PC-3 (cell line): ENCODE data around the gene TRAPPC2L. TPM values are rescaled to one million over a fixed set of nuclear protein-coding genes. Genes with fewer than 3 reads are reported as not detected.
"Not testable (repeated sequence)": the region's sequence is repeated elsewhere in the genome, so short reads cannot be mapped to it uniquely, and the experiment has no call there.

Source experiments
- ATAC-seq: fragments of 200-7000 bp; cut with Tn5 transposase; 2 replicates; pipeline ENCODE4 v1.9.1; 2020; ENCODE audit warnings: mild to moderate bottlenecking, moderate library complexity
- BruUV-seq: library from RNA; stranded (reverse); fragments of 400-500 nt; replicated peaks from 2 replicates; lab custom pipeline; 2021; lab: Mats Ljungman, UMichigan
- CTCF ChIA-PET: fragments of 300-600 bp; sonication (Branson Sonifier 250); formaldehyde crosslinking; loops from one replicate; lab custom pipeline; 2022; ENCODE audit warnings: antibody characterized with exemption; lab: Charles Lee
- POLR2A ChIA-PET: fragments of 300-600 bp; sonication (Branson Sonifier 250); formaldehyde crosslinking; loops from one replicate; lab custom pipeline; 2022; ENCODE audit warnings: antibody characterized with exemption; ENCODE audit not compliant: unreplicated experiment; lab: Charles Lee
- DNase-seq: peaks from one replicate; pipeline ENCODE4 v3.0.0-alpha.2; 2015
- H2AFZ ChIP-seq: fragments of 300-600 bp; sonication (generic); 2 replicates; pipeline ENCODE4 v1.6.0; 2016; ENCODE audit warnings: antibody characterized with exemption, low read length
- H3F3A ChIP-seq: fragments of 300-600 bp; sonication (generic); one replicate; pipeline ENCODE4 v1.6.0; 2017; ENCODE audit warnings: antibody characterized with exemption, low read length, control low read depth, mild to moderate bottlenecking; ENCODE audit not compliant: unreplicated experiment
- H3K27ac ChIP-seq: fragments of 300-600 bp; sonication (generic); 2 replicates; pipeline ENCODE4 v1.5.1; 2016; ENCODE audit warnings: mild to moderate bottlenecking, low read length
- H3K27me3 ChIP-seq: fragments of 300-600 bp; sonication (generic); 2 replicates; pipeline ENCODE4 v1.6.1; 2016; ENCODE audit warnings: low read length, mixed read lengths
- H3K36me3 ChIP-seq: fragments of 300-600 bp; sonication (generic); 2 replicates; pipeline ENCODE4 v1.6.1; 2016; ENCODE audit warnings: low read depth, mixed run types, low read length, mixed read lengths
- H3K4me1 ChIP-seq: fragments of 300-600 bp; sonication (generic); 2 replicates; pipeline ENCODE4 v1.5.1; 2016; ENCODE audit warnings: low read length; ENCODE audit not compliant: insufficient read depth
- H3K4me2 ChIP-seq: fragments of 300-600 bp; sonication (generic); 2 replicates; pipeline ENCODE4 v1.6.0; 2016; ENCODE audit warnings: low read length
- H3K4me3 ChIP-seq: fragments of 300-600 bp; sonication (generic); 2 replicates; pipeline ENCODE4 v1.5.1; 2016; ENCODE audit warnings: mild to moderate bottlenecking, low read length, mixed read lengths
- H3K79me2 ChIP-seq: fragments of 300-600 bp; sonication (generic); 2 replicates; pipeline ENCODE4 v1.6.1; 2017; ENCODE audit warnings: low read length, mixed read lengths
- H3K9ac ChIP-seq: fragments of 300-600 bp; sonication (generic); 2 replicates; pipeline ENCODE4 v1.6.0; 2016; ENCODE audit warnings: mild to moderate bottlenecking, low read length
- H3K9me2 ChIP-seq: fragments of 300-600 bp; sonication (generic); replicated peaks from 2 replicates; pipeline ENCODE4 v1.6.1; 2016; ENCODE audit warnings: mixed run types, low read length, mixed read lengths
- H3K9me3 ChIP-seq: fragments of 300-600 bp; sonication (generic); 2 replicates; pipeline ENCODE4 v1.6.1; 2016; ENCODE audit warnings: low read length, mixed read lengths
- H4K20me1 ChIP-seq: fragments of 300-600 bp; sonication (generic); 2 replicates; pipeline ENCODE4 v1.6.1; 2016; ENCODE audit warnings: low read length, mixed read lengths
- EZH2 ChIP-seq: fragments of 300-600 bp; sonication (generic); IDR thresholded peaks from one replicate; pipeline ENCODE4 v1.6.1; 2017; ENCODE audit warnings: antibody characterized with exemption, mild to moderate bottlenecking, low read length; ENCODE audit not compliant: unreplicated experiment
- EZH2phosphoT487 ChIP-seq: fragments of 300-600 bp; sonication (generic); IDR thresholded peaks from 2 replicates; pipeline ENCODE4 v1.6.1; 2018; ENCODE audit warnings: mild to moderate bottlenecking, antibody characterized with exemption, low read length, borderline replicate concordance
- intact Hi-C: fragments of 100-400 bp; cut with micrococcal nuclease; formaldehyde crosslinking; loops from 2 replicates; pipeline ENCODE4 v1.9.0; 2023
- total RNA-seq: library from RNA; depleted of rRNA; stranded (reverse); fragments of >200 nt; gene quantifications from 2 replicates; pipeline ENCODE4 v1.2.3, GENCODE V29; 2014
- TF ChIP-seq, protein P1 (sequence below): fragments of 300-600 bp; sonication (generic); conservative IDR thresholded peaks from 2 replicates; pipeline ENCODE4 v1.5.1; 2017; ENCODE audit warnings: antibody characterized with exemption, low read depth, mild to moderate bottlenecking, low read length

Gene TRAPPC2L
- total RNA-seq, 1 experiment from 2014 or later = 77.5 TPM

DNA sequence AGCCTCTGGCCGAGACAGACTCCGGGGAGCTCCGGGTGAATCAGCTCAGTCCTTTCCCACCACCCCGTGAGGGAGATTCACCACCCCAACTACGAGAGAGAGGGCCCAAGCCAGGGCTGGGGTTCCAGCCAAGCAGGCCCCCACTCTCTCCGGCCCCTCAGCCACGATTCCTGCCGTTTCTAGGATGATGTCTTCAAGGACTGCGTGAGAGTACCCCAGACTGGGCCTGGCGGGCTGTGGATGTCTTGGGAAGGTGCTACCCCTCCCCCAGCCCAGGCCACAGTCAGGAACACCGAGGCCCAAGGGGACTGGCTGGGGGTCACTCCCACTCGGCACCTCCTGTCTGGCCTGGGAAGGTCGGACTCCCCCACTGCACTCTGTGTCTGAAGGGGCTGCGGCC, 31.1 kb downstream of the TRAPPC2L start:
- H4K20me1 ChIP-seq = no peaks in the 10 kb centered on the region
- H2AFZ ChIP-seq = no peak overlapping the region
- ChIA-PET CTCF (no interaction called here), POLR2A (no interaction called here)
- no peaks in the 10 kb centered on the region for H3K36me3 ChIP-seq
- H3K27ac ChIP-seq = no peak overlapping the region
- no peaks in the 10 kb centered on the region for H3K9me2 ChIP-seq
- no peak overlapping the region for H3K4me2 ChIP-seq
- no peaks in the 10 kb centered on the region for H3K79me2 ChIP-seq
- no TSS peak for BruUV-seq
- ATAC-seq = no peak
- no peaks in the 10 kb centered on the region for H3K4me1 ChIP-seq
- TF ChIP-seq, protein P1, sequence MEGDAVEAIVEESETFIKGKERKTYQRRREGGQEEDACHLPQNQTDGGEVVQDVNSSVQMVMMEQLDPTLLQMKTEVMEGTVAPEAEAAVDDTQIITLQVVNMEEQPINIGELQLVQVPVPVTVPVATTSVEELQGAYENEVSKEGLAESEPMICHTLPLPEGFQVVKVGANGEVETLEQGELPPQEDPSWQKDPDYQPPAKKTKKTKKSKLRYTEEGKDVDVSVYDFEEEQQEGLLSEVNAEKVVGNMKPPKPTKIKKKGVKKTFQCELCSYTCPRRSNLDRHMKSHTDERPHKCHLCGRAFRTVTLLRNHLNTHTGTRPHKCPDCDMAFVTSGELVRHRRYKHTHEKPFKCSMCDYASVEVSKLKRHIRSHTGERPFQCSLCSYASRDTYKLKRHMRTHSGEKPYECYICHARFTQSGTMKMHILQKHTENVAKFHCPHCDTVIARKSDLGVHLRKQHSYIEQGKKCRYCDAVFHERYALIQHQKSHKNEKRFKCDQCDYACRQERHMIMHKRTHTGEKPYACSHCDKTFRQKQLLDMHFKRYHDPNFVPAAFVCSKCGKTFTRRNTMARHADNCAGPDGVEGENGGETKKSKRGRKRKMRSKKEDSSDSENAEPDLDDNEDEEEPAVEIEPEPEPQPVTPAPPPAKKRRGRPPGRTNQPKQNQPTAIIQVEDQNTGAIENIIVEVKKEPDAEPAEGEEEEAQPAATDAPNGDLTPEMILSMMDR = no peak
- TF ChIP-seq EZH2 (no peak), EZH2phosphoT487 (no peak)
- H3K9ac ChIP-seq = no peak overlapping the region
- H3K27me3 ChIP-seq = no peaks in the 10 kb centered on the region
- H3K9me3 ChIP-seq = no peaks in the 10 kb centered on the region
- no peak overlapping the region for H3K4me3 ChIP-seq
- H3F3A ChIP-seq = no peaks in the 10 kb centered on the region
- DNase-seq = no peak
- intact Hi-C loops = no loop called here

DNA sequence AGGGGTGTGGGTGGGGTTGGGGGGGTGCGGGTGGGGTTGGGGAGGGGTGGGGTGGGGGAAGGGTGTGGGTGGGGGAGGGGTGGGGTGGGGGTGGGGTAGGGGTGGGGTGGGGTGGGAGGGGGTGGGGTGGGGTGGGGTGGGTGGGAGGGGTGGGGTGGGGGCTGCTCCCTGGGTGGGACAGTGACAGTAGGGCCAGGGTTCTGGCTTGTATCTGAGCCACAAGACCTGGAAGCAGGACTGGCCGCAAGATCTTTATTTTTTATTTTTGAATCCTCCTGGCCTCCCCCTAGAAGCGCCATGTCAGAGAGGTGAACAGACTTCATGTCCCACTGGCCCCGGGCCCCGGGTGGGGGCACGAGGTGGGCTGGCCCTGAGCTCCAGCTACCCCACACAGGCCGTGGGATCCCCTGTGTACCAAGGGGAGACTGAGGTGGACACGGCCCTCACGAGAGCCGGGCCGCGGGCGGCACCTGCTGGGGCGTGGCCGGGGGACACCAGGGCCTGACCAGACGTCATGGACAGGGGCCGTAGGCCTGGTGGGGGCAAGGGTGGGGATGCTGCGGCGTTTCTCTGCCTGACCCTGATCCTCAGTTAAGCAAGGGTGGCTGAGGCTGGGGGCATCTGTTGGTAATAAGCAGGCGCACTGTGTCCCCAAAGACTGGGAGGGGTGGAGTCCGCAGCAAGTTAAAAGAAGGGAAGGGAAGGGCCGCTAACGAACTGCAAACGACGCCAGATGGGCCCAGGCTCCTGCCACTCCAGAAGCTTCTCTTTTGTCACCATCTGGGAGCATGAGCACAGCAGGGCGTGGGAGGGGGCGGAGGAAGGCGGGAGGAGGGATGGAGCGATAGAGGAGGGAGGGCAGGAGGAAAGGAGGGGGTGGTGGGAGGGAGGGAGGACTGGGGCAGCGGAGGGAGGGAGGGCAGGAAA, 31.8 kb downstream of the TRAPPC2L start:
- no peak for TF ChIP-seq EZH2
- TF ChIP-seq, protein P1 = no peak
- no peak for TF ChIP-seq EZH2phosphoT487
- Histone ChIP-seq H3F3A (no peaks in the 10 kb centered on the region), H3K9me3 (no peaks in the 10 kb centered on the region), H3K79me2 (no peaks in the 10 kb centered on the region), H3K27me3 (no peaks in the 10 kb centered on the region), H3K4me3 (no peak overlapping the region), H3K4me2 (no peak overlapping the region), H3K27ac (no peak overlapping the region), H3K9ac (no peak overlapping the region), H2AFZ (no peak overlapping the region), H3K4me1 (no peaks in the 10 kb centered on the region), H4K20me1 (no peaks in the 10 kb centered on the region), H3K36me3 (no peaks in the 10 kb centered on the region), H3K9me2 (no peaks in the 10 kb centered on the region)
- DNase-seq (no peak), ATAC-seq (no peak)
- ChIA-PET CTCF (no interaction called here), POLR2A (no interaction called here)
- no TSS peak for BruUV-seq
- intact Hi-C loops = no loop called here

DNA sequence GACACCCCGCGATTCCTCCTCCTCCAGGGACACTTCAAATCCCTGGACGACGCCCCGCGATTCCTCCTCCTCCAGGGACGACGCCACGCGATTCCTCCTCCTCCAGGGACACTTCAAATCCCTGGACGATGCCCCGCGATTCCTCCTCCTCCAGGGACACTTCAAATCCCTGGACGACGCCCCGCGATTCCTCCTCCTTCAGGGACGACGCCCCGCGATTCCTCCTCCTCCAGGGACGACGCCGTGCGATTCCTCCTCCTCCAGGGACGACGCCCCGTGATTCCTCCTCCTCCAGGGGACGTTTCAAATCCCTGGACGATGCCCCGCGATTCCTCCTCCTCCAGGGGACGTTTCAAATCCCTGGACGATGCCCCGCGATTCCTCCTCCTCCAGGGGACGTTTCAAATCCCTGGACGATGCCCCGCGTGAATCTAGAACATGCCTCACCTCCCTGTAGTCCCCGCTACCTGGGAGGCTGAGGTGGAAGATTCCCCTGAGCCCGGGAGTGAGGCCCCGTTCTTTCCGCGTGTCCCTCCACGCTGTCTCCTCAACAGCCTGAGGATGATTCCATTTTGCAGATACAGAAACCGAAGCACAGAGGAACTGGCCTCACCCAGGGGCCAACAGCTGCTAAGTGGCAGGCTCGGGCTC, 32.9 kb downstream of the TRAPPC2L start:
- CTCF ChIA-PET, H3K9me2 ChIP-seq, H3K27me3 ChIP-seq, BruUV-seq, H3K4me1 ChIP-seq, H3K9me3 ChIP-seq, H4K20me1 ChIP-seq, H3K27ac ChIP-seq, H3K4me3 ChIP-seq, ATAC-seq, H3K36me3 ChIP-seq, intact Hi-C loops, H3F3A ChIP-seq, H3K9ac ChIP-seq, DNase-seq, H3K79me2 ChIP-seq, POLR2A ChIA-PET, H2AFZ ChIP-seq, H3K4me2 ChIP-seq: not testable (repeated sequence)
